Ovary (tissue), 3 donors: Measurements from ENCODE around the gene CACHD1.

Source experiments
- POLR2A ChIP-seq: fragments of 450-650 bp; IDR thresholded peaks from one replicate; pipeline ENCODE4 v1.6.1; 2017; ENCODE audit warnings: antibody characterized with exemption, mild to moderate bottlenecking, moderate library complexity
- TF ChIP-seq, protein P1 (sequence below), 3 donors: fragments of 450-650 bp in 2 of 3; fragments of 200-600 bp in 1 of 3; IDR thresholded peaks; one replicate each; pipeline versions ENCODE4 v1.5.1 to v1.8.0; 2016 to 2022; ENCODE audit warnings: antibody characterized with exemption in 3 of 3, mild to moderate bottlenecking in 1 of 3
- donor health status: DM: no; HTN: no; CAD: no.

DNA sequence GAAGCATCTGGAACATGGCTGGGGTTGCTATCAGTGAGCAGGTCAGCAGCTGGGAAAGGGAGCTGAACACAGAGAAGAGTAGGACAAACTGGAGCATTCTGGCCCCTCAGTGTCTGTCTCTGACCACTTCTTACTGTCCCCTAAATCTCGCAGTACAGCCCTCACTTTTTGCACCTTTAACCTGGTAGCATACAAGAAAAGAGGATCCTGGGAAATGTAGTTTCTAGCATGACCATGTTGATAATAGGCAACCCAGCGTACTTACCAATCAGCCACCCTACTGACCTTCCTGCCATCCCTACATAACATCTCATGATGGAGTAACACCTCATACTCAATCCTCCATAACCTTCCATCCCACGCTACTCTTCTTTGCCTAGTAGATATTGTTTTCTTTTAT lies 175.8 kb downstream of the CACHD1 start:
- TF ChIP-seq, protein P1, sequence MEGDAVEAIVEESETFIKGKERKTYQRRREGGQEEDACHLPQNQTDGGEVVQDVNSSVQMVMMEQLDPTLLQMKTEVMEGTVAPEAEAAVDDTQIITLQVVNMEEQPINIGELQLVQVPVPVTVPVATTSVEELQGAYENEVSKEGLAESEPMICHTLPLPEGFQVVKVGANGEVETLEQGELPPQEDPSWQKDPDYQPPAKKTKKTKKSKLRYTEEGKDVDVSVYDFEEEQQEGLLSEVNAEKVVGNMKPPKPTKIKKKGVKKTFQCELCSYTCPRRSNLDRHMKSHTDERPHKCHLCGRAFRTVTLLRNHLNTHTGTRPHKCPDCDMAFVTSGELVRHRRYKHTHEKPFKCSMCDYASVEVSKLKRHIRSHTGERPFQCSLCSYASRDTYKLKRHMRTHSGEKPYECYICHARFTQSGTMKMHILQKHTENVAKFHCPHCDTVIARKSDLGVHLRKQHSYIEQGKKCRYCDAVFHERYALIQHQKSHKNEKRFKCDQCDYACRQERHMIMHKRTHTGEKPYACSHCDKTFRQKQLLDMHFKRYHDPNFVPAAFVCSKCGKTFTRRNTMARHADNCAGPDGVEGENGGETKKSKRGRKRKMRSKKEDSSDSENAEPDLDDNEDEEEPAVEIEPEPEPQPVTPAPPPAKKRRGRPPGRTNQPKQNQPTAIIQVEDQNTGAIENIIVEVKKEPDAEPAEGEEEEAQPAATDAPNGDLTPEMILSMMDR (IDR thresholded peaks at IDR 0.05): no peak
- no peak for TF ChIP-seq POLR2A
